ENCODE results near the gene CAMK2A. TPM values are rescaled to one million over a fixed set of nuclear protein-coding genes. Genes with fewer than 3 reads are reported as not detected.

Gene CAMK2A
- total RNA-seq, 6 experiments from 2014 or later: 0.09 to 0.64 (median 0.18) TPM

DNA sequence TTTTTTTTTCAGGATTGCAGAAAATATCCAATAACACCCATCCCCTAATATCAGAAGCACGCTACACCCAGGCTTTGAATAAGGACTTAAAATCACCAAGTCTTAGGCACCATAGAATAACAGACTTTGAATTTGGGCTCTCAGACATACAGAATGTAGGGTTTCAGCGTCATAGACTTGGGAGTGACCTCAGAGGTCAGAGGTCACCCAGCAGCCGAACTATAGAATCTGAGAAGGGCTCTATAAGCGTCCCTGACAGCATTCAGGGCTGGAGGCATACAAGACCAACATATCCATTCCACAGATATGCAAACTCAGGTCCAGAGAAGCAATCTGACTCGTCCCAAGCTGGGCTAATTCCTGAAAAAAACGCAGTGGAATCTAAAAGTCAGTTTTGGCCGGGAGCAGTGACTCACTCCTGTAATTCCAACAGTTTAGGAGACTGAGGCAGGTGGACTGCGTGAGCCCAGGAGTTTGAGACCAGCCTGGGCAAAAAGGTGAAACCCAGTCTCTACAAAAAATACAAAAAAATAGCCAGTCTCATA, 65.0 kb downstream of the CAMK2A start:
- Mint-ChIP-seq H3K4me1 (ENCODE audit: low read depth) (peaks cover 22% of the 10 kb centered on the region), H3K36me3 (ENCODE audit: low read depth) (no peaks in the 10 kb centered on the region), H3K27ac (no peak overlapping the region), H3K4me3 (no peak overlapping the region), H3K9me3 (no peaks in the 10 kb centered on the region), H3K27me3 (ENCODE audit: insufficient read depth) (no peaks in the 10 kb centered on the region; the same call in 1 of the 2 replicates)
- peak; percentile 32 for DNase-seq
- no peak for TF ChIP-seq CTCF (IDR thresholded peaks at IDR 0.05)

- Mint-ChIP-seq H3K4me3 (no peak overlapping the region), H3K4me1 (ENCODE audit: low read depth) (peaks cover 22% of the 10 kb centered on the region), H3K27me3 (ENCODE audit: insufficient read depth) (no peaks in the 10 kb centered on the region; the same call in 1 of the 2 replicates), H3K27ac (no peak overlapping the region), H3K36me3 (ENCODE audit: low read depth) (no peaks in the 10 kb centered on the region), H3K9me3 (no peaks in the 10 kb centered on the region)
- DNase-seq: no peak
- TF ChIP-seq CTCF (IDR thresholded peaks at IDR 0.05): no peak
These were observed 66.1 kb downstream of the CAMK2A start for GRCh38 chr5:150223474-150223873.

DNA sequence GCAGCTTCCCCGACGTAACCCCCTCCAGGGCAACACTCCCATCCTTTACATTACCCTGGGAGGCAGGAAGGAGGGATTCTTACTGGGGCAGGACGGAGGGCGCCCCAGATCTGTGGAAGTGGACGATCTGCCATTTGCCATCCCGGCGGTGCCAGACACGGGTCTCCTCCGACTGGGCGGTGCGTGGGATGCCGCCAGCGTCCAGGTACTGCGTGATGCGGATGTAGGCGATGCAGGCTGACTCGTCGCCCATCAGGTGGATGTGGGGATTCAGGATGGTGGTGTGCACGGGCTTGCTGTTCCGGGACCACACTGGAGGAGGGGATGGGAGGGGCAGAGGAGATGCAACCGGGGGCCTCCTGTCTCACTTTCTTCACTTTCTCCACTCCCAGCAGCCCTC, 66.7 kb downstream of the CAMK2A start:
- Mint-ChIP-seq H3K4me3 (no peak overlapping the region), H3K27me3 (ENCODE audit: insufficient read depth) (no peaks in the 10 kb centered on the region; the same call in 1 of the 2 replicates), H3K36me3 (ENCODE audit: low read depth) (no peaks in the 10 kb centered on the region), H3K27ac (no peak overlapping the region), H3K9me3 (no peaks in the 10 kb centered on the region), H3K4me1 (ENCODE audit: low read depth) (peaks cover 24% of the 10 kb centered on the region)
- no peak for DNase-seq
- no peak for TF ChIP-seq CTCF (IDR thresholded peaks at IDR 0.05)

- no peaks in the 10 kb centered on the region; the same call in 1 of the 2 replicates for H3K27me3 Mint-ChIP-seq (ENCODE audit: insufficient read depth)
- DNase-seq: no peak
- no peak overlapping the region for H3K4me3 Mint-ChIP-seq
- H3K27ac Mint-ChIP-seq: no peak overlapping the region
- TF ChIP-seq CTCF (IDR thresholded peaks at IDR 0.05): no peak
- no peaks in the 10 kb centered on the region for H3K9me3 Mint-ChIP-seq
- H3K36me3 Mint-ChIP-seq (ENCODE audit: low read depth): no peaks in the 10 kb centered on the region
- peaks cover 21% of the 10 kb centered on the region for H3K4me1 Mint-ChIP-seq (ENCODE audit: low read depth)
These were observed 68.1 kb downstream of the CAMK2A start for GRCh38 chr5:150221471-150221870.

DNA sequence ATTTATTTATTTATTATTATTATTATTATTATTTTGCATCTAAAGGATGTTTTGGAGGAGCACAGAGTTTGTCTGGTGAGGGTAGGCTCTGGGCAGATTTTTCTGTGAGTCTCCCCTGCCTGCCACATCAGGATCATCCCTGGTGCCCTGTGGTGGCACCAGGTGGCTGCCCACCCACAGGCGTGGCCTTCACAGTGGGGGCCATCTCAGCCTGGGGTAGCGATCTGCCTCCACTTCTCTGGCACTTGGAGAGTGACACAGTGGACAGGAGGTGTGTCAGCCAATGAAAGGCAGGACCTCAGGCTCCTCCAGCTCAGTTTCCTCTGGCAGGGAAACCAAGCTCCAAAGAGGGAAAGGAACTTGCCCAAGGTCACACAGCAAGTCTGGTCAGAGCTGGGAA, 69.7 kb downstream of the CAMK2A start:
- H3K27me3 Mint-ChIP-seq (ENCODE audit: insufficient read depth): peaks cover 2% of the 10 kb centered on the region

More for the DNA sequence above, 69.7 kb downstream of the CAMK2A start:
- Mint-ChIP-seq H3K9me3 (no peaks in the 10 kb centered on the region), H3K4me3 (no peak overlapping the region), H3K36me3 (ENCODE audit: low read depth) (no peaks in the 10 kb centered on the region), H3K27ac (no peak overlapping the region), H3K4me1 (ENCODE audit: low read depth) (peaks cover 20% of the 10 kb centered on the region)
- DNase-seq: no peak
- no peak for TF ChIP-seq CTCF (IDR thresholded peaks at IDR 0.05)

All from HFFc6 (cell line).